Ramos (cell line): ENCODE data around the gene SBNO2.

ENCODE experiments used
- in situ Hi-C: fragments of 300-500 bp; cut with MboI; formaldehyde crosslinking; loops from one replicate; pipeline ENCODE4 v1.14.3; 2022; ENCODE audit warnings: low sequenced_read_pairs; ENCODE audit not compliant: unreplicated experiment

The SBNO2 gene

DNA sequence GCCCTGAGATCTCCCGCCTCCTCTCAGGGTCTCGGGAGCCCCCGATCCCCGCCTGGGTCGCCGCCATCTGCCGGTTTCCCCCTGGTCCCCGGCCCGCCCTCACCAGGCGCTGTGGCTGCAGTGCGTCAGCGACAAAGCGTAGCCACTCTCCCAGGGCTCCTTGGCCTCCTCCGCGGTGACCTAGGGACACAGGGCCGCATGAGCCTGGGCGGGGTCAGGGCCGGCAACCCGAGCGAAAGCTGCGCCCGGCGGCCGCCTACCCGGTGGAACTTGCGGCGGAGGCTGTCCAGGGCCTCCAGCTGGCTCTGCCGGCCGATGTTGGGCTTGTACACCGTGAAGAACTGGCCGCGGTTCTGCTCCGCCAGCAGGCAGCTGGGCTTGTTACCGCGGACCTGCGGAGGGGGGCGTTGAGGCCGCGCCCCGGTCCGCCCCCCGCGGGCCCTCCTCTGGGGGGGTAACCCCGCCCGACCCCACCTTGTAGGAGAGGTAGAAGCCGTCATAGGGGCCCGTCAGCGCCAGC, 65.0 kb downstream of the SBNO2 start:
- in situ Hi-C loops: no loop called here

DNA sequence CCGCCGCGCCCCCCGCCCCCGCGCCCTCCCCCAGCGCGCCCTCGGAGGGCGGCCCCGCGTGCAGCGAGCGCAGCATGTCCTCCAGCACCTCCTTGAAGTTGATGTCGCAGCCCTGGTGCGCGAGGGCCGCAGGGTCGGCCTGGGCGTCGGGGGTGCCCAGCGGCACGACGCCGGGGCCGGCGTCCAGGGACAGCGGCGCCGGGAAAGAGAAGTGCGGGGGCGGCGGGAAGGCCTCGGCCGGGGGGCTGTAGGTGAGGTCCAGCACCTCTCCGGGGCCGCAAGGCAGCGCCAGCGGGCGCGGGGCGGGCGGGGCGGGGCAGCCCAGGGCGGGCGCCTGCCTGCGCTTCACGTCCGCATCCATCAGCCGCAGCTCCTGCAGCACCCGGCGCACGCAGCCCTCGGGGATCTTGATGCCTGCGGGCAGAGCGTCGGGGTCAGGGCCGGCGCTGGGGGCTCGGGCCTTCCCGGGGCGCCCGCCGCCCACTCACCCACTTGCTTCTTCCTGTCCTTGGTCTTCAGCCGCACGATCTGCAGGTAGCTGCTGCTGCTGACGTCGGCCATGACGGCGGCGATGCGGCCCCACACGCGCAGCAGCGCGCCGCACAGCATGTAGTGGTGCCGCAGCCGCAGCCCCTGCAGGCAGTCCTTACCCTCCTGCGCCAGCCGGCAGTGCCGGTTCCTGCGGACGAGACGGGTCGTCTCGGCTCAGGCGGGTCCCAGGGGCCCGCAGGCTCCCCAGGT, 65.6 kb downstream of the SBNO2 start:
- in situ Hi-C loops: no loop called here

GRCh38 chr19:1107661-1108261, 66.3 kb downstream of the SBNO2 start:
- in situ Hi-C loops: no loop called here

- in situ Hi-C loops: no loop called here
Measured at GRCh38 chr19:1106841-1107660, 67.0 kb downstream of the SBNO2 start.

DNA sequence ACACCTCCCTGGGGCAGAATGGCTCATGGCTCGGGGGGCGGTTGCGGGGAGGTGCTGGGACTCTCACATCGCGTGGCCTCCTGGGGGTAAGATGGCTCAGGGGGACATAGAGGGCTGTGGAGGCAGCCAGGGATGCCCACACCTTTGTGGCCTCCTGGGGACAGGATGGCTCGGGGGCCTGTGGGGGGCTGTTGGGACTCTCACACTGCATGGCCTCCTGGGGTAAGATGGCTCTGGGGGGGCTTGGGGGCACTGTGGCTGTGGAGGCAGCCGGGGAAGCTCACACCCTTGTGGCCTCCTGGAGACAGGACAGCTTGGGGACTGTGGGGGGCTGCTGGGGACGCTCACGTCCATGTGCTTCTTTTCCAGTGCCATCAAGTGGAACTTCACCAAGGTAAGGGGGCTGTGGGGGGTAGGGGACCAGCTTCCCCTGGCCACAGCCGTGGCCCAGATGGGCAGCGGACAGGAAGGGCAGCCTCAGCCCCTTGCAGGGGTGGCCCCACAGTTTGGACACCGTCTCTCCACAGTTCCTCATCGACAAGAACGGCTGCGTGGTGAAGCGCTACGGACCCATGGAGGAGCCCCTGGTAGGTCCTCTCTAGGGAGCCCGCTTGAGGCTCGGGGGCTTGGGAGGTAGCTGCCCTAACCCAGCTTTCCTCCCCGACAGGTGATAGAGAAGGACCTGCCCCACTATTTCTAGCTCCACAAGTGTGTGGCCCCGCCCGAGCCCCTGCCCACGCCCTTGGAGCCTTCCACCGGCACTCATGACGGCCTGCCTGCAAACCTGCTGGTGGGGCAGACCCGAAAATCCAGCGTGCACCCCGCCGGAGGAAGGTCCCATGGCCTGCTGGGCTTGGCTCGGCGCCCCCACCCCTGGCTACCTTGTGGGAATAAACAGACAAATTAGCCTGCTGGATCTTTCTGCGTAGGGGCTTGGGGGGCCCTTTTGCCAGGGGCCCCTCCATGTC, 67.9 kb downstream of the SBNO2 start:
- in situ Hi-C loops: no loop called here

DNA sequence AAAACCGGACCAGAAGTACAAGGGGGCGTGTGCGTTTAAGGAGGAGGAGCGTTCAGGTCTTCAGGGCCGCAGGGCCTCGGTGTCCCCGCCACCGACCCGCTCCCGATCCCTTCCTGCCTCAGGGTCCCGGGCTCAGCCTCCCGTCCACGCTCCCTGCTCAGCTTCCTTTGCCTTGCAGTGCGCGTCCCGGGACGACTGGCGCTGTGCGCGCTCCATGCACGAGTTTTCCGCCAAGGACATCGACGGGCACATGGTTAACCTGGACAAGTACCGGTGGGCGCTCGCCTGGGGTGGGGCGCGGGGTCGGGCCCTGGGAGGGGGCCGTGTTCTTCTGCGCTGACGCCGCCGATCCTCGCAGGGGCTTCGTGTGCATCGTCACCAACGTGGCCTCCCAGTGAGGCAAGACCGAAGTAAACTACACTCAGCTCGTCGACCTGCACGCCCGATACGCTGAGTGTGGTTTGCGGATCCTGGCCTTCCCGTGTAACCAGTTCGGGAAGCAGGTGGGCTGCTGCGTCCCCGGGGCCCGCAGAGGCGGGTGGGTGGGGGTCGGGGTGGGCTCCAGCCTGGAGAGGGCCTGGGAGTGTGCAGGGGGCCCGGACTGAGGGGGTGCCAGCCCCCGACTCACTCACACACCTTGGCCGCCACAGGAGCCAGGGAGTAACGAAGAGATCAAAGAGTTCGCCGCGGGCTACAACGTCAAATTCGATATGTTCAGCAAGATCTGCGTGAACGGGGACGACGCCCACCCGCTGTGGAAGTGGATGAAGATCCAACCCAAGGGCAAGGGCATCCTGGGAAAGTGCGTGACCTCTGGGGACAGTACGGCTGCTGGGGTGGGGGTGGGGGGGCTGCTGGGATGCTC, 68.8 kb downstream of the SBNO2 start:
- in situ Hi-C loops: no loop called here

DNA sequence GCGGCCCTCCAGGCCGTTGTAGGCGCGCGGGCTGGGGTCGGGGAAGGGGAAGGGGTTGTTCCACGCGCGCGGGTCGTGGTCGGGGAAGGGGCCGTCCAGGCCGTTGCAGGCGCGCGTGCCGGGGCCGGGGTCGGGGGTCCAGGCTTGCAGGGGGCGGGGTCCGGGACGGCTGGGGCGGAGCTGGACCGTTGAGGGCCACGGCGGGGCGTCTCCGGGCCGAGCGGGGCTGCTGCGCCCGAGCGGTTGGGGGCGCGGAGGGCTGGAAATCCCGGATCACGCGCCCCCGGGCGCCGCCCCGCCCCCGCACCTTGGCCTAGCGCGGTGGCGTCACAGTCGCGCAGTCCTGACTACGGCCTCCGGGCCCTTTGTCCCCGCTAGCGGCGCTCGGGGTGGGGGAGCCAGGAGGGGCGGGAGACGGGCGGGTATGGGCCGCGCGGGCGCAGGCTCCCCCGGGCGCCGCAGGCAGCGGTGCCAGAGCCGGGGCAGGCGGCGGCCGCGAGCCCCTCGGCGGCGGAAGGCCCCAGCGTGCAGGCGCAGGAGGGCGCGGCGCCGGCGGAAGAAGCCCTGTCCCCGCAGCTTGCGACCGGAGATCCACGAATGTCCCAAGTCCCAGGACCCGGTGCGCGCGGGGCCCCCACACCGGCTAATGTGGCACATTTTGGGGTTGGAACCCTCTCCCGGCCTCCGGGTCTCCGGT, 69.6 kb downstream of the SBNO2 start:
- in situ Hi-C loops: no loop called here

- in situ Hi-C loops: no loop called here
Measured at GRCh38 chr19:1103708-1104310, 70.3 kb downstream of the SBNO2 start, which contains the start of gene GPX4. Gene GPX4 (plus strand): TSS chr19:1103994. CDS start chr19:1104044, 50 bp downstream.

DNA sequence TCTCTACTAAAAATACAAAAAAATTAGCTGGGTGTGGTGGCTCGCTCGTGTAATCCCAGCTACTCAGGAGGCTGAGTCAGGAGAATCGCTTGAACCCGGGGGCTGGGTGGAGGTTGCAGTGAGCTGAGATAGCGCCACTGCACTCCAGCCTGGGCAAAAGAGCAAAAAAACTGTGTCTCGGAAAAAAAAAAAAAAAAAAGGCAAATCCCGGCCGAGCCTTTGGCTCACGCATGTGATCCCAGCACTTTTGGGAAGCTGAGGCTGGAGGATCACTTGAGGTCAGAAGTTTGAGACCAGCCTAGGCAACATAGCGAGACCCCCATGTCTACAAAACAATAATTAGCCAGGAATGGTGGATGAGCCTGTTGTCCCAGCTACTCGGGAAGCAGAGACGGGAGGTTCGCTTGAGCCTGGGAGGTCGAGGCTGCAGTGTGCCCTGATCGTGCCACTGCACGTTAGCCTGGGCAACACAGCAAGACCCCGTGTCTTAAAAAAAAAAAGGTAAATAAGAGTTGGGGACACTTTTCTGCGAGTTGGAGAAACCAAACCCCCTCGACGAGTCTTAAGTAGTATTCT, 70.8 kb downstream of the SBNO2 start:
- in situ Hi-C loops: no loop called here

- in situ Hi-C loops: no loop called here
Measured at GRCh38 chr19:1102407-1103131, 71.5 kb downstream of the SBNO2 start.

DNA sequence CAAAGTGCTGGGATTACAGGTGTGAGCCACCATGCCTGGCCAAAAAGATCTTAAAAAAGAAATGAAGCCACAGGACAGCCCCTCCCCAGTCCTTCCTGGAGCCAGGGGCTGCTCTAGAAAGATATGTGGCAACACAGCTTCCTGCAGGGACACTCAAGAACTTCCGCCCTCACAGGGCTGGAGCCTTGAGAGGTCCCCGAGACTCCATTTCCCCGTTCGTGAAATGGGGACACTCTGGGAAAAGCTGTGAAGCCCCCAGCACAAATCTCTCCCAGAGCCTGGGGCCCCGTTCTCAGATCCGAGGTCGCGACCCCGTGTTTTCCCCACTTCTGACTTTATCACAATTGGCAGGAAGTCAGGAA, 72.8 kb downstream of the SBNO2 start:
- in situ Hi-C loops: no loop called here

DNA sequence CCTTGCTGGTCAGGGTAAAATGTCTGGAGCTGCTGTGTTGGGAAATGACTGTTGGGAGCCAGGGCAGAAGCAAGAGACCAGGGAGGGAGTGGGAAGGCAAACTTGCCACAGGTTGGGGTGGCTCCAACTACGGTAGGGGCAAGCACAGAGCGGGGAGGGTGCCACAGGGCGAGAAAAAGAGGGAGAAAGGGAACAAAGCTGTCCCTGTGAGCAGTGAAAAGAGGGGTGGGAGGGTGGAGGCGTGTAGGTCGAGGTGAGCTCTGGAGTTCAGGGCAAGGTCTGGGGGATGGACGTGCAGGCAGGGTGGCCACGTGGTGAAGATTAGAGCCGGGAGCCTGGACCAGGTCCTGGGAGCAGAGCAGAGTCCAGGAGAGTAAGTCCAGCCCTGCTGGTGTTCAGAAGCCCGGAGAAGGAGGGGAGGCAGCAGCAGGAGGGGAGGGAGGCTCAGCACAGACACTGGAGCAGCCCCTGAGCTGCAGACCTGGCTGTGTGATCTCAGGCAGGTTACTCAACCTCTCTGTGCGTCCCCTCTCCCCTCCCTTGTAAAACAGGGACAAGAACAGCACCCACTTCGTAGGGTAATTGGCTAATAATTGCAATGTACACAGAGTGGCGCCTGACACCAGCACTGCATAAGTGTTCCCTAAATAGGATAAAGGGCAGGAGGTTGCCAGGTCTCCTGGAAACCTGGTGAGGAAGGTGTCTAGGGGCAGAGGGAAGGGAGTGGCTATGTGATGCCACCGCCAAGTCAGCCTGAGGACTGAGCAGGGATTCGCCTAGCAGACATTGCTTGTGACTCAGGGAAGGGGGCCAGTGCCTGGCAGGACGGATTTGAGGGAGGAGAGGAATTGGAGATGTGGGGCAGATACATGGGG, 75.7 kb downstream of the SBNO2 start:
- in situ Hi-C loops: no loop called here

GRCh38 chr19:1097810-1098176, 76.3 kb downstream of the SBNO2 start:
- in situ Hi-C loops: no loop called here

GRCh38 chr19:1094978-1095701, 78.9 kb downstream of the SBNO2 start, which contains the start of gene POLR2E:
Gene POLR2E (minus strand): TSS chr19:1095375. CDS start chr19:1095315, 60 bp downstream.
- in situ Hi-C loops: no loop called here

- in situ Hi-C loops: no loop called here
Measured at GRCh38 chr19:1094655-1094977, 79.5 kb downstream of the SBNO2 start.
